ENCODE results near the gene OR10AG1. TPM values are rescaled to one million over a fixed set of nuclear protein-coding genes. Genes with fewer than 3 reads are reported as not detected.

The OR10AG1 gene
- total and polyA plus RNA-seq, 2 donors (not counting 3 experiments of a cell fraction or from before 2014, with no cell fraction given): not detected

DNA sequence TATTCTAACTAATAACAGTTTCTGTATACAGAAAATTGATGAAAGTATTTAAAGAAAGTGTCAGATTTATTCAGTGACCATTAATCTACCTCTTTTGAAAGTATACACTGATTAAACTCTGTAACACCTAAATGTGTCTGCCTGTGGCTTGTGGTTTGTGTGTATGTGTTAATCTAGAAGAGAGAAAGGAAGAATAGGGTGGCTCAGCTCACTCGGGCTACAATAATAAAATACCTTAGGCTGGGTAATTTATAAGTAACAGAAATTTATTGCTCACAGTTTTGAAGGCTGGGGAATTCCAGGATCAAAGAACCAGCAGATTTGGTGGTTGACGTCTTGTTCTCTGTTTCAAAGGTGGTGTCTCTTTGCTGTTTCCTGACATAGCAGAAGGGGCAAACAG lies 44.1 kb upstream of the OR10AG1 start:
- no peak overlapping the region for H3K9ac ChIP-seq (replicated peaks; ENCODE audit: extremely low read depth, insufficient read depth, low read length)
- no peaks in the 10 kb centered on the region for H3K9me1 ChIP-seq (replicated peaks; ENCODE audit: control insufficient read depth, extremely low read depth, insufficient read depth, low read length)
- no TSS peak for BruUV-seq (replicated peaks)
- no peaks in the 10 kb centered on the region for H3K4me1 ChIP-seq (ENCODE audit: control insufficient read depth, extremely low read depth, insufficient read depth, low read length)
- H3K36me3 ChIP-seq (ENCODE audit: control insufficient read depth in 2 of 2, extremely low read depth in 1 of 2, insufficient read depth in 2 of 2, low read length in 2 of 2): no peaks in the 10 kb centered on the region
- TF ChIP-seq EZH2 (IDR thresholded peaks at IDR 0.05; ENCODE audit: borderline replicate concordance, low read depth, low read length, severe bottlenecking): no peak
- TF ChIP-seq MYC (IDR thresholded peaks at IDR 0.05; ENCODE audit: low read depth, low read length): no peak
- no peak for TF ChIP-seq POLR2AphosphoS5 (IDR thresholded peaks at IDR 0.05; ENCODE audit: insufficient read depth, low read depth, low read length)
- TF ChIP-seq POLR2A (IDR thresholded peaks at IDR 0.05; ENCODE audit: low read depth, low read length): no peak
- TF ChIP-seq GATA2 (IDR thresholded peaks at IDR 0.05; ENCODE audit: insufficient read depth, insufficient read length, low read depth, low read length): no peak
- TF ChIP-seq, protein P1, sequence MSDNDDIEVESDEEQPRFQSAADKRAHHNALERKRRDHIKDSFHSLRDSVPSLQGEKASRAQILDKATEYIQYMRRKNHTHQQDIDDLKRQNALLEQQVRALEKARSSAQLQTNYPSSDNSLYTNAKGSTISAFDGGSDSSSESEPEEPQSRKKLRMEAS (IDR thresholded peaks at IDR 0.05; ENCODE audit: insufficient read depth, insufficient read length): no peak
- TF ChIP-seq, protein P2, sequence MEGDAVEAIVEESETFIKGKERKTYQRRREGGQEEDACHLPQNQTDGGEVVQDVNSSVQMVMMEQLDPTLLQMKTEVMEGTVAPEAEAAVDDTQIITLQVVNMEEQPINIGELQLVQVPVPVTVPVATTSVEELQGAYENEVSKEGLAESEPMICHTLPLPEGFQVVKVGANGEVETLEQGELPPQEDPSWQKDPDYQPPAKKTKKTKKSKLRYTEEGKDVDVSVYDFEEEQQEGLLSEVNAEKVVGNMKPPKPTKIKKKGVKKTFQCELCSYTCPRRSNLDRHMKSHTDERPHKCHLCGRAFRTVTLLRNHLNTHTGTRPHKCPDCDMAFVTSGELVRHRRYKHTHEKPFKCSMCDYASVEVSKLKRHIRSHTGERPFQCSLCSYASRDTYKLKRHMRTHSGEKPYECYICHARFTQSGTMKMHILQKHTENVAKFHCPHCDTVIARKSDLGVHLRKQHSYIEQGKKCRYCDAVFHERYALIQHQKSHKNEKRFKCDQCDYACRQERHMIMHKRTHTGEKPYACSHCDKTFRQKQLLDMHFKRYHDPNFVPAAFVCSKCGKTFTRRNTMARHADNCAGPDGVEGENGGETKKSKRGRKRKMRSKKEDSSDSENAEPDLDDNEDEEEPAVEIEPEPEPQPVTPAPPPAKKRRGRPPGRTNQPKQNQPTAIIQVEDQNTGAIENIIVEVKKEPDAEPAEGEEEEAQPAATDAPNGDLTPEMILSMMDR (IDR thresholded peaks at IDR 0.05; ENCODE audit: extremely low read depth in 1 of 2, insufficient read depth in 1 of 2, low read depth in 1 of 2, low read length in 2 of 2): no peak
- TF ChIP-seq JUN (IDR thresholded peaks at IDR 0.05; ENCODE audit: borderline replicate concordance, insufficient read depth, insufficient read length, low read depth): no peak
- no peak for TF ChIP-seq FOS (IDR thresholded peaks at IDR 0.05; ENCODE audit: borderline replicate concordance, insufficient read depth, low read length)
- no peaks in the 10 kb centered on the region for H4K20me1 ChIP-seq (replicated peaks; ENCODE audit: control insufficient read depth, extremely low read depth, insufficient read depth, low read length)
- H3K9me3 ChIP-seq (replicated peaks; ENCODE audit: control insufficient read depth, insufficient read depth, low read length): no peaks in the 10 kb centered on the region
- no peak overlapping the region for H3K4me2 ChIP-seq (ENCODE audit: insufficient read depth, low read length)
- H3K4me3 ChIP-seq (replicated peaks in 1 of 3; ENCODE audit: insufficient read depth in 1 of 3, low read depth in 1 of 3, low read length in 3 of 3): no peak overlapping the region
- no peaks in the 10 kb centered on the region for H3K27me3 ChIP-seq (ENCODE audit: control insufficient read depth in 2 of 2, insufficient read depth in 2 of 2, low read length in 2 of 2)
- FAIRE-seq (no peak), DNase-seq (ENCODE audit: low read depth, low spot score) (no peak)
- no peaks in the 10 kb centered on the region for H3K79me2 ChIP-seq (ENCODE audit: control insufficient read depth, insufficient read depth, low read length)
- no peak overlapping the region for H3K27ac ChIP-seq (ENCODE audit: insufficient read depth, low read depth, low read length)
- H2AFZ ChIP-seq (ENCODE audit: low read depth, low read length): no peak overlapping the region
- dilution Hi-C loops (cut with MboI; ENCODE audit: extremely low pct_ligation_motif_present, low sequenced_read_pairs) (no loop called here), intact Hi-C loops (cut with micrococcal nuclease) (no loop called here)
- POLR2A ChIA-PET: no interaction called here
- CTCF ChIA-PET: no interaction called here
